Upper lobe of right lung (tissue), 1 donor: ENCODE measurements around the gene SLC51B. TPM values are rescaled to one million over a fixed set of nuclear protein-coding genes. Genes with fewer than 3 reads are reported as not detected.
"Not testable (repeated sequence)": the region's sequence is repeated elsewhere in the genome, so short reads cannot be mapped to it uniquely, and the experiment has no call there.

Experiments used
- ATAC-seq: fragments of 200-7000 bp; cut with Tn5 transposase; one replicate; pipeline ENCODE4 v1.9.1; 2020; ENCODE audit warnings: mild to moderate bottlenecking, moderate library complexity
- DNase-seq: peaks from one replicate; pipeline ENCODE4 v3.0.0-alpha.2; 2020
- H3K27ac ChIP-seq: fragments of 200-600 bp; one replicate; pipeline ENCODE4 v1.8.0; 2022
- H3K27me3 ChIP-seq: fragments of 200-600 bp; one replicate; pipeline ENCODE4 v1.8.0; 2022; ENCODE audit warnings: mild to moderate bottlenecking
- H3K36me3 ChIP-seq: fragments of 200-600 bp; one replicate; pipeline ENCODE4 v1.8.0; 2022
- H3K4me1 ChIP-seq: fragments of 200-600 bp; one replicate; pipeline ENCODE4 v1.8.0; 2022
- H3K4me3 ChIP-seq: fragments of 200-600 bp; one replicate; pipeline ENCODE4 v1.8.0; 2022; ENCODE audit warnings: mild to moderate bottlenecking
- H3K9me3 ChIP-seq: fragments of 200-600 bp; one replicate; pipeline ENCODE4 v1.8.0; 2022
- CTCF ChIP-seq: fragments of 200-600 bp; IDR thresholded peaks from one replicate; pipeline ENCODE4 v1.8.0; 2022; ENCODE audit warnings: antibody characterized with exemption
- intact Hi-C: fragments of 100-400 bp; cut with DNase I; formaldehyde crosslinking; loops from one replicate; pipeline ENCODE4 v1.11.0; 2022
- total RNA-seq: library from RNA; stranded (reverse); fragmentation: NEBNext Ultra II Directional; extraction: Animal tissue kit (Norgen Biotek cat#: 25700); gene quantifications from one replicate; pipeline ENCODE4 v1.2.1, GENCODE V29; 2021
- donor health status: DM: no; HTN: yes; CAD: no; lungs with severe emphysema.

The SLC51B gene
- total RNA-seq, 1 donor from 2014 or later = 3.8 TPM

GRCh38 chr15:65087873-65088642, 42.9 kb downstream of the SLC51B start:
- intact Hi-C loops = no loop called here
- no peak for TF ChIP-seq CTCF
- Histone ChIP-seq H3K9me3 (no peaks in the 10 kb centered on the region), H3K36me3 (no peaks in the 10 kb centered on the region), H3K27me3 (no peaks in the 10 kb centered on the region), H3K4me3 (no peak overlapping the region), H3K27ac (peak overlapping the region; percentile 86), H3K4me1 (peaks cover 52% of the 10 kb centered on the region)
- DNase-seq (no peak), ATAC-seq (peak; percentile 27)

- DNase-seq (no peak), ATAC-seq (no peak)
- no peak for TF ChIP-seq CTCF
- H3K4me3 ChIP-seq = no peak overlapping the region
- H3K4me1 ChIP-seq = peaks cover 46% of the 10 kb centered on the region
- H3K27ac ChIP-seq = peak overlapping the region; percentile 86
- no peaks in the 10 kb centered on the region for H3K9me3 ChIP-seq
- no peaks in the 10 kb centered on the region for H3K27me3 ChIP-seq
- no peaks in the 10 kb centered on the region for H3K36me3 ChIP-seq
- intact Hi-C loops = no loop called here
These were observed 43.4 kb downstream of the SLC51B start for GRCh38 chr15:65088643-65089021.

- Histone ChIP-seq H3K27me3 (no peaks in the 10 kb centered on the region), H3K4me3 (no peak overlapping the region), H3K9me3 (no peaks in the 10 kb centered on the region), H3K27ac (peak overlapping the region; percentile 86), H3K36me3 (no peaks in the 10 kb centered on the region), H3K4me1 (peaks cover 40% of the 10 kb centered on the region)
- TF ChIP-seq CTCF = no peak
- intact Hi-C loops = no loop called here
- ATAC-seq (peak; percentile 27), DNase-seq (no peak)
These were observed 44.1 kb downstream of the SLC51B start for GRCh38 chr15:65089206-65089824.

- TF ChIP-seq CTCF = no peak
- H3K36me3 ChIP-seq = peaks cover 3% of the 10 kb centered on the region
These were observed 47.0 kb downstream of the SLC51B start for GRCh38 chr15:65091946-65092770.

GRCh38 chr15:65092911-65093792, 48.0 kb downstream of the SLC51B start:
- no peak overlapping the region for H3K27ac ChIP-seq
- no peak for ATAC-seq
- peaks cover 6% of the 10 kb centered on the region for H3K4me1 ChIP-seq
- no peak for TF ChIP-seq CTCF
- DNase-seq = no peak
- H3K9me3 ChIP-seq = no peaks in the 10 kb centered on the region
- no peaks in the 10 kb centered on the region for H3K27me3 ChIP-seq
- H3K4me3 ChIP-seq = no peak overlapping the region
- peaks cover 13% of the 10 kb centered on the region for H3K36me3 ChIP-seq
- intact Hi-C loops = no loop called here

More at GRCh38 chr15:65091946-65092770, 47.0 kb downstream of the SLC51B start:
- intact Hi-C loops = no loop called here
- Histone ChIP-seq H3K4me1 (peaks cover 16% of the 10 kb centered on the region), H3K9me3 (no peaks in the 10 kb centered on the region), H3K27me3 (no peaks in the 10 kb centered on the region), H3K27ac (peak overlapping the region; percentile 30), H3K4me3 (no peak overlapping the region)
- DNase-seq = no peak
- no peak for ATAC-seq

GRCh38 chr15:65093793-65094170, 48.6 kb downstream of the SLC51B start:
- not testable (repeated sequence) for DNase-seq

More at GRCh38 chr15:65093793-65094170, 48.6 kb downstream of the SLC51B start:
- intact Hi-C loops, ATAC-seq, H3K27me3 ChIP-seq, H3K27ac ChIP-seq, H3K4me1 ChIP-seq, H3K9me3 ChIP-seq, H3K4me3 ChIP-seq: not testable (repeated sequence)
- peaks cover 19% of the 10 kb centered on the region for H3K36me3 ChIP-seq
